ENCODE results near the gene PEX6. TPM values are rescaled to one million over a fixed set of nuclear protein-coding genes. Genes with fewer than 3 reads are reported as not detected.

Gene PEX6
- total RNA-seq, 3 donors from 2014 or later: 13.0 to 22.3 (median 18.9) TPM

DNA sequence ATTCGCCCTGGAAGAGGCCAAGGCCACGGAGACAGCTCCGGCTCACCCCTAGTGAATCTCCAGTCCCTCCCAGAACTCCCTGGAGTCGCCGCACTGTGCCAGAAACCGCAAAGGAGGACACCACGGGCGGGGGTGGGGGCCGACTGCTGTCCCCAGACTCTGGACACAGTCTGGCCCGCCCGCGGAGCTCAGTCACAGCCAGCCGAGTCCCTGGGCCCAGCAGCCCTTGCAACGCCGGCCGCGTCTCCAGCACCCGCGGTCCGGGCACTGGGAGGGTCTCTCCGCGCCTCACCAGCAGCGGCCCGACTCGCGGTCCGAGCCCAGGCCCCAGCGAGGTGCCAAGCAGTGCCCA lies 518 bp downstream of the PEX6 start:
- Histone ChIP-seq H3K36me3 (no peaks in the 10 kb centered on the region), H3K27ac (peak overlapping the region; percentile 89 to 94), H3K27me3 (no peaks in the 10 kb centered on the region), H3K9me3 (no peaks in the 10 kb centered on the region), H3K4me3 (peak overlapping the region; percentile 85 to 97 (median 96)), H3K4me1 (peaks cover 0 to 18% of the 10 kb centered on the region in 2 donors)
- no peak for DNase-seq (ENCODE audit: low spot score in 2 of 2)
- intact Hi-C loops (cut with DNase I; ENCODE audit: low total_unique reads): no loop called here
- no peak for TF ChIP-seq POLR2A (IDR thresholded peaks at IDR 0.05)
- no peak for TF ChIP-seq POLR2AphosphoS5 (IDR thresholded peaks at IDR 0.05)
- TF ChIP-seq, protein P1, sequence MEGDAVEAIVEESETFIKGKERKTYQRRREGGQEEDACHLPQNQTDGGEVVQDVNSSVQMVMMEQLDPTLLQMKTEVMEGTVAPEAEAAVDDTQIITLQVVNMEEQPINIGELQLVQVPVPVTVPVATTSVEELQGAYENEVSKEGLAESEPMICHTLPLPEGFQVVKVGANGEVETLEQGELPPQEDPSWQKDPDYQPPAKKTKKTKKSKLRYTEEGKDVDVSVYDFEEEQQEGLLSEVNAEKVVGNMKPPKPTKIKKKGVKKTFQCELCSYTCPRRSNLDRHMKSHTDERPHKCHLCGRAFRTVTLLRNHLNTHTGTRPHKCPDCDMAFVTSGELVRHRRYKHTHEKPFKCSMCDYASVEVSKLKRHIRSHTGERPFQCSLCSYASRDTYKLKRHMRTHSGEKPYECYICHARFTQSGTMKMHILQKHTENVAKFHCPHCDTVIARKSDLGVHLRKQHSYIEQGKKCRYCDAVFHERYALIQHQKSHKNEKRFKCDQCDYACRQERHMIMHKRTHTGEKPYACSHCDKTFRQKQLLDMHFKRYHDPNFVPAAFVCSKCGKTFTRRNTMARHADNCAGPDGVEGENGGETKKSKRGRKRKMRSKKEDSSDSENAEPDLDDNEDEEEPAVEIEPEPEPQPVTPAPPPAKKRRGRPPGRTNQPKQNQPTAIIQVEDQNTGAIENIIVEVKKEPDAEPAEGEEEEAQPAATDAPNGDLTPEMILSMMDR (IDR thresholded peaks at IDR 0.05): no peak

DNA sequence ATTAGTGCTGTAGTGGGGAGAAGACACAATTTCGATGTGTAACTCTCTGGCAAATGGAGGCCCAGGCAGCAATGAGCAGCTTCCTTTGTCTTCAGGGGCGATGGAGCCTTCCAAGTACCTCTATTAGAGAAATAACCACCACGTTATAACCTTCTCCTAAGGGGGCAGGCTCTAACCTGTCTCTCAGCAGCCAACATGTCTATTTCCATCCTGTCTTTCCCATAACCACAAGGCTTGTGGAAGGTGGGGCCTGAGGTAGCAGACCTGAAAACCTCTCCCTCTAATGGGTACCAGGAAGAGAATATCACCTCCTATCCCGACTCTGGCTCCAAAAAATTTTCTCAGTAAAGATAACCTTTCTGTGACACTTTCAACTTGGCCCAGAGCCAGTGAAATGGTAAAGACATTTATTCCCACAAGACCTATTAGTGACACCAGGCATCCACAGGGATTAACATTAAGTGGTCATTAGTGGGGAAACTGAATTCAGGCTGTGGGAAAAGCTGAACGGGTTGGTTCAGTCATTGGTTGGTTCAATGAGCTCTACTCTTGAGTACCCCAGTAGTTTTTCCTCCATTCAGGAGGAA lies 4.0 kb downstream of the PEX6 start:
- TF ChIP-seq POLR2A (IDR thresholded peaks at IDR 0.05) (no peak), POLR2AphosphoS5 (IDR thresholded peaks at IDR 0.05) (no peak)
- TF ChIP-seq, protein P1 (IDR thresholded peaks at IDR 0.05): no peak
- intact Hi-C loops (cut with DNase I; ENCODE audit: low total_unique reads): no loop called here
- Histone ChIP-seq H3K4me1 (peaks cover 0 to 18% of the 10 kb centered on the region in 2 donors), H3K4me3 (no peak overlapping the region), H3K27ac (no peak overlapping the region), H3K9me3 (no peaks in the 10 kb centered on the region), H3K27me3 (no peaks in the 10 kb centered on the region), H3K36me3 (no peaks in the 10 kb centered on the region)
- no peak for DNase-seq (ENCODE audit: low spot score in 2 of 2)

DNA sequence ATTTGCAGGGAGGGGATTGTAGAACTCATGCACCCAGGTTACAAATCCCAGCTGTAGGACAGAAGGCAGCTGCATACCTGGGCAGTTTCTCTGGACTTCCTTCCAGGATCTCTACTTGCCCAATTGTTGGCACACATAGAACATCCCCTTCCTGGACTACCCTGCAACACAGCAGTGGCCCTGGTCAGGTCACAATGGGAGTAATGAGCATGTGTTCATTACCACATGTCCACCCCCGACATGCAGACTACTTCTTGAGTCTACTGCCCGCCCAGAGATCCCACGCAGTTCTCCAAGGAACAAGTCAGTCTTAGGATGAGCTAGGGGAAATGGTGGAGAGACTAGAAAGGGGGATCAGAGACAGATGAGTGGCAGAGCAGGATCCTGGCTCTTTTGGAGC lies 5.1 kb downstream of the PEX6 start:
- Histone ChIP-seq H3K27ac (no peak overlapping the region), H3K9me3 (no peaks in the 10 kb centered on the region), H3K27me3 (no peaks in the 10 kb centered on the region), H3K36me3 (no peaks in the 10 kb centered on the region), H3K4me3 (no peak overlapping the region), H3K4me1 (peaks cover 0 to 11% of the 10 kb centered on the region in 2 donors)
- TF ChIP-seq POLR2A (IDR thresholded peaks at IDR 0.05) (no peak), POLR2AphosphoS5 (IDR thresholded peaks at IDR 0.05) (no peak)
- TF ChIP-seq, protein P1 (IDR thresholded peaks at IDR 0.05): no peak
- intact Hi-C loops (cut with DNase I; ENCODE audit: low total_unique reads): no loop called here
- DNase-seq (ENCODE audit: low spot score in 2 of 2): no peak

DNA sequence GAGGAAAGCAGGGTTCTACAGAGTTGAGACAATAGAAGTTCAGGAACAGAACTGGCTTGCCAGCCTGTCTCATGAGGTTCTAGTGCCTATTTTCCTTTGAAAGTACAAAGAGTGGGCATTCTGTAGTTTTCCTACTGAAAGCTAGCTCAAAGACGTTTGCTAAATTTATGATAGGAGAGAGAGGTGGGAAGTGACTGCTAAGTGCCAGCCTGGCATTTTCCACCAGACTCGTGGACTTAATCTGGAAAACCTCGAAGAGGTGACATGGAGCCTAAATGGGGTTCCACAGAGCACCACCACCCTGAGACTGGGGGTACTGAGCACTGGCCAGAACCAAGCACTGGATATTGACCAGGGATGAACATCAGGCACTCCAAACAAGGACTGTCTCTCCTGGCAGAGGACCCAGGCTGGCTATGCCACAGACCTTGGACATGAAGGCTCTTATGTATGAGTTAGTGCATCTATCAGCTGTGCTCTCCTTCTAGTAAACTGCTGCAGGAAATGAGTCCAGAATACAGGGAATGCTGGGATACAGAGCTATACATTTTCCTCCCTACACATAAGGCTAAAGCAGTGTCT lies 7.1 kb downstream of the PEX6 start:
- no peak overlapping the region for H3K4me3 ChIP-seq
- H3K36me3 ChIP-seq: no peaks in the 10 kb centered on the region
- no peak for DNase-seq (ENCODE audit: low spot score in 2 of 2)
- no peaks in the 10 kb centered on the region for H3K9me3 ChIP-seq
- TF ChIP-seq, protein P1 (IDR thresholded peaks at IDR 0.05): no peak
- TF ChIP-seq POLR2AphosphoS5 (IDR thresholded peaks at IDR 0.05): no peak
- intact Hi-C loops (cut with DNase I; ENCODE audit: low total_unique reads): no loop called here
- H3K27ac ChIP-seq: no peak overlapping the region
- H3K27me3 ChIP-seq: no peaks in the 10 kb centered on the region
- H3K4me1 ChIP-seq: peaks cover 0 to 2% of the 10 kb centered on the region in 2 donors

DNA sequence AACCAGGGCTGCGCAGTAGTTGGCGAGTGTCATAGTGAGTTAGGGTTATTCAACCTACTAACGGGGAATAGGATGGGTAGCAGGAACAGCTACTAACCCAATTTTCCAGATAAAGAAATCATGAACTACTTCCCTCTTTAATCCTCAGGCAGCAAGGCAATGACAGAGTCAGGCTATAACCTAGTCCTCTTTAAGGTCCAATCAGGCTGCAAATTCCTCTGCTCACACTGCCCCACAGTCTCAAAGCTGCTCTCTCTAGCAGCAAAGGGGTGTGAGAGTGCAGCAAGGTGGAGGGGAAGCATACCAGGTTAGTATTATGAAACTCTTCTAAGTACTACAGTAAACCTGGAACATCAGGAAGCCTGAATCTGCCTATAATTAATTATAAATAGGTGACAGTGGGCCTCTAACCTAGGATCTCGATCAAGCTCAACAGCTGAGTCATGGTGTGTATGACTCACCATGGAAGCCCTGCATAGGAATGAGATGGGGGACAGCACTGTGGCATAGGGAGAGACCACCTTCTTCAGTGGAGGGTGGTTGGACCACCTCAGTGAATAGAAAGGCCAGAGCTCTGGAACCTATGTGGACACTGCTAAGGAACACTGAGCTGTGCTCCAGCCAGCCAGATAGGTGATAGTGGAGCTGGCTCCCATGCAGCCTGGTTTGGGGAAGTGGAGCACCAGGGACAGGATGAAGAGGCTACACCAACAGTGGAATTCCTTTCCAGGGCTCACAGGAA lies 7.9 kb downstream of the PEX6 start:
- intact Hi-C loops (cut with DNase I; ENCODE audit: low total_unique reads): no loop called here
- no peaks in the 10 kb centered on the region for H3K36me3 ChIP-seq
- DNase-seq (ENCODE audit: low spot score in 2 of 2): no peak
- TF ChIP-seq POLR2AphosphoS5 (IDR thresholded peaks at IDR 0.05): no peak
- H3K27ac ChIP-seq: no peak overlapping the region
- no peaks in the 10 kb centered on the region for H3K4me1 ChIP-seq
- no peaks in the 10 kb centered on the region for H3K9me3 ChIP-seq
- no peak overlapping the region for H3K4me3 ChIP-seq
- H3K27me3 ChIP-seq: no peaks in the 10 kb centered on the region

All from breast epithelium (tissue), 4 donors.